ENCODE measurements around the gene GDF10. TPM values are rescaled to one million over a fixed set of nuclear protein-coding genes. Genes with fewer than 3 reads are reported as not detected.

The GDF10 gene
- total RNA-seq, 1 experiment from 2014 or later: not detected

DNA sequence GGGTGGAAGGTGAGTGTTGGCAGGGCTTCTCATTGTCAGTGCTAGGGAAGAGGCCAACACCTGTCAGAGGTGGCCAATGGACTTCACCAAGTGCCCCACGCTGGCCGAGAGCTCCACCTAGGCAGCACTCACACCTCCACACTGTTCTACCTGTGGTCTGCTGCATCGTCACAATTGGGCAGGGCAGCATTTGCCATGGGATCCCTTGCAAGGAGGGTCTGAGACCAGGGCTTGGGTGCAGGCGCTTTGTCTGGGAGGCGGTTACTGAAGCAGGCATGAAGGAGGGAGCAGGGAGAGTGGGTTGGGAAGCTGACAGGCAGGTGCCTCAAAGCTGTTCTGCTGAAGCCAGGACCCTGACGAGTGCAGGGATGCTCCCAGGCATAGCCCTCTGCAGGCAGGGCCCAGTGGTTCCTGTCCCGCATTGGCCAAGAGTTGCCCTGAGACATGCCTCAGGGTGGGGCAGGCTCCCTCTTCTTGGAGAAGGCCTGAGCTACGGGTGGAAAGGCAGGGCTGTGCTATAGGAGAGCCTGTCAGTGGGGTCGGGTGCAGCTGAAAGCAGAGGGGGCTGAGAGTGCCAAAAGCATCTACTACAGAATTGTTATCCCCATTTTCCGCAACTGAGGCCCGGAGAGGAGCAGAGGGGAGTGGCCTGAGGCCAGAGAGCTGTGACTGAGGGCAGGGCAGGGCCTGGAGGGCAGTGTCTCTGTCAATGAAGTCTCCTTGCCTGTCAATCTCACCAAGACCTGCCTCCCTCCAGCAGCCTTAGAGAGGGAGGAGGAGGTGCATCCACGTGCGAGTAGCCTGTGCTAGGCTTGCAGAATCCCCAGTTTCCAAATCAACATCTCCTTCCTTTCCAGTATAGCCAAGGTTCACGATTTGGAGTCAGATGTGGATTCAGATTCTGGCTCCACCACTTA, 52.2 kb downstream of the GDF10 start:
- Histone ChIP-seq H3K4me3 (ENCODE audit: insufficient read depth, low read depth, low read length) (no peak overlapping the region), H3K27me3 (ENCODE audit: control insufficient read depth, insufficient read depth, low read length) (no peaks in the 10 kb centered on the region), H3K36me3 (replicated peaks; ENCODE audit: control insufficient read depth, insufficient read depth, low read length) (no peaks in the 10 kb centered on the region)
- no peak for DNase-seq

DNA sequence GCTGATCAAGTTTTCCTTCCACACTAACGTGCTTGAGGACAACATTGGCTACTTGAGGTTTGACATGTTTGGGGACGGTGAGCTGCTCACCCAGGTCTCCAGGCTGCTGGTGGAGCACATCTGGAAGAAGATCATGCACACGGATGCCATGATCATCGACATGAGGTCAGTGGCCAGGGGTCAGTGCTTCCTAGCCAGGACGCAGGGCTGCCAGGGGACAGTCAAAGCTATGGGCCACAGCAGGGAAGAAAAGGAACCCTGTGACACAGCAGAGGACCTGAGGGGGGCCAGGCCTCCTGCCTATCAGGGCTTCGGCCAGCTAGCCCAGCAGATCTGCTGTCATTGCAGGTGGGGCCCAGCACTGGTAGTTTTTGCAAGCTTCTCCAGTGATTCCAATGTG, 53.4 kb downstream of the GDF10 start:
- no peaks in the 10 kb centered on the region for H3K36me3 ChIP-seq (replicated peaks; ENCODE audit: control insufficient read depth, insufficient read depth, low read length)
- no peak overlapping the region for H3K4me3 ChIP-seq (ENCODE audit: insufficient read depth, low read depth, low read length)
- no peak for DNase-seq
- H3K27me3 ChIP-seq (ENCODE audit: control insufficient read depth, insufficient read depth, low read length): no peaks in the 10 kb centered on the region

DNA sequence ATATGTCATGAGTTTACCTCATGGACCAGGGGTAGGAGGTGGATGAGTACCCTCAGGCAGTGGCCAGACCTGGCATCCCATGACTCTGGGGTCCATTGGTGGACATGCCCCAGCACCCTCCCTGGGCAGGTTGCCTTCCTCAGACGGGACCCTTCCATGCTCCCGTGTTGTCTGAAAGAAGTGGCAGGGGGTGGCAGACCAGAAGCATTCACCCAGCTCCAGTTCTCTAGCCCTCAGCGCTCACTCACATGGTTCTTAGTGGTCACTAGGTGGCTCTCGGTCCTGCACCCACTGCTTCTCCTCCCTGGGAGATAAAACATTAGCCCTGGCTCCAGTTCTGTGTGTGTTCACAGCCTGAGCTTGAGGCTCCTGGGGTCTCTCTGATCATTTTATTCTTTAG, 54.2 kb downstream of the GDF10 start:
- H3K4me3 ChIP-seq (ENCODE audit: insufficient read depth, low read depth, low read length): no peak overlapping the region
- DNase-seq: no peak
- no peaks in the 10 kb centered on the region for H3K27me3 ChIP-seq (ENCODE audit: control insufficient read depth, insufficient read depth, low read length)
- H3K36me3 ChIP-seq (replicated peaks; ENCODE audit: control insufficient read depth, insufficient read depth, low read length): no peaks in the 10 kb centered on the region

DNA sequence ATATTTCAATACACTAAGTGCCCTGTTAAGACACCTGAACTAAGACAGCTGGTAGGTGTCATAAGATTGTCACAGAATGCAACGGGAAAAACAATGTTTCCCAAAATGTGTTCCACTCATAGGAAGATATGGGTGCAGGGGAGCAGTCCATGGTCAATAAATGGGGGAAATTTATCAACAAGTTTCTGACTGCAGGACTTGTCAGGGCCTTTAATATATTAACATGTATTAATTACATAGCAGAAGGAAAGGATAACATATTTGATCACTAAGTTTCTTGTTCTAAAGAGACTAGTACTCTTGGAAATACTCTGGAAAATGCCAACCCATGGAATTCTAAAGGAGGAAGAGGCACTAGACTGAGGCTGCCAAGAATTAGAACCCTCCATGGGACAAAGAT, 54.9 kb downstream of the GDF10 start:
- Histone ChIP-seq H3K4me3 (ENCODE audit: insufficient read depth, low read depth, low read length) (no peak overlapping the region), H3K27me3 (ENCODE audit: control insufficient read depth, insufficient read depth, low read length) (no peaks in the 10 kb centered on the region), H3K36me3 (replicated peaks; ENCODE audit: control insufficient read depth, insufficient read depth, low read length) (no peaks in the 10 kb centered on the region)
- DNase-seq: no peak

DNA sequence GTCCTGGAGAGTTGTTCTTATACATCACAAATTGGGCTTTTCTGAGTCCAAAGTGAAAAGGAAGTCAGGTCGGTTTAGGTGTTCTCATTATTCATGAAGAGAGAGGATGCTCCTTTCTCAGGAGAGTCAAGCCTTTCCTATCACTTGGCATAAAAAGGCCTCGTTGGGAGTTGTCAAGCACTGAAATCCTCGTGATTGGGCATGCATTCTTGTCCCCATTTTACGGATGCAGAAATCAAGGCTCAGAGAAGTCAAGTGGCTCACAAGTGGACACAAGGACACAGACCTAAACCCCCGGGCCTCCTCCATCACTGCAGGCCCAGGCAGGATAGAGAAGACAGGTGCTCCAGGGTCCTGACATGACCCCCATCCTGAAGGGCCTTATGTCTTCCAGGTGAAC, 56.7 kb downstream of the GDF10 start:
- Histone ChIP-seq H3K4me3 (ENCODE audit: insufficient read depth, low read depth, low read length) (no peak overlapping the region), H3K36me3 (replicated peaks; ENCODE audit: control insufficient read depth, insufficient read depth, low read length) (no peaks in the 10 kb centered on the region), H3K27me3 (ENCODE audit: control insufficient read depth, insufficient read depth, low read length) (no peaks in the 10 kb centered on the region)
- DNase-seq: no peak

DNA sequence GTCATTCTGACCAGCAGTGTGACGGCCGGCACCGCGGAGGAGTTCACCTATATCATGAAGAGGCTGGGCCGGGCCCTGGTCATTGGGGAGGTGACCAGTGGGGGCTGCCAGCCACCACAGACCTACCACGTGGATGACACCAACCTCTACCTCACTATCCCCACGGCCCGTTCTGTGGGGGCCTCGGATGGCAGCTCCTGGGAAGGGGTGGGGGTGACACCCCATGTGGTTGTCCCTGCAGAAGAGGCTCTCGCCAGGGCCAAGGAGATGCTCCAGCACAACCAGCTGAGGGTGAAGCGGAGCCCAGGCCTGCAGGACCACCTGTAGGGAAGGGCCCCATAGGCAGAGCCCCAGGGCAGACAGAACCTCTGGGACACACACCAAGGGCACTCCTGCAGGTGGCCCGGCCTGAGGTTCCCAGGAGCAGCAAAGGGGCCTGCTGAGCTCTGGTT, 57.2 kb downstream of the GDF10 start:
- no peak for DNase-seq
- Histone ChIP-seq H3K4me3 (ENCODE audit: insufficient read depth, low read depth, low read length) (no peak overlapping the region), H3K36me3 (replicated peaks; ENCODE audit: control insufficient read depth, insufficient read depth, low read length) (no peaks in the 10 kb centered on the region), H3K27me3 (ENCODE audit: control insufficient read depth, insufficient read depth, low read length) (no peaks in the 10 kb centered on the region)

DNA sequence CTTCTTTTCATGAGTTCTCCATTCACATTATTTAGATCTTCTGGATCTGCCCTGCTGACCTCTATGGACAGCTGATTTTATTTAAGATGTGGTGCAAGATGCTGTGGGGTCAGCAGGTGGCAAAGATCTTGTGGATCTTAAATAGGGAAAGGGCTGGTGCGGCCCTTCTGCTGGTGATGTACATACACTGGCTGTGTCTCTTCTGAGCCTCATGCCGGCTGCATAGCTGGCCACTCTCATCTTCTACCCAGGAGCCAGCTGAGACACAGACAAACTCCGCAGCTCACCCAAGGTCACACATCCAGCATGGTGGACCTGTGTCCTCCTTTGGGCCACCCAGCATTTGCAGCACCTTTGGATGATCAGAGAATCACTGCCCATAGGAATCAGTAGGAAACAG, 57.9 kb downstream of the GDF10 start:
- Histone ChIP-seq H3K27me3 (ENCODE audit: control insufficient read depth, insufficient read depth, low read length) (no peaks in the 10 kb centered on the region), H3K36me3 (replicated peaks; ENCODE audit: control insufficient read depth, insufficient read depth, low read length) (no peaks in the 10 kb centered on the region), H3K4me3 (ENCODE audit: insufficient read depth, low read depth, low read length) (no peak overlapping the region)
- DNase-seq: no peak

DNA sequence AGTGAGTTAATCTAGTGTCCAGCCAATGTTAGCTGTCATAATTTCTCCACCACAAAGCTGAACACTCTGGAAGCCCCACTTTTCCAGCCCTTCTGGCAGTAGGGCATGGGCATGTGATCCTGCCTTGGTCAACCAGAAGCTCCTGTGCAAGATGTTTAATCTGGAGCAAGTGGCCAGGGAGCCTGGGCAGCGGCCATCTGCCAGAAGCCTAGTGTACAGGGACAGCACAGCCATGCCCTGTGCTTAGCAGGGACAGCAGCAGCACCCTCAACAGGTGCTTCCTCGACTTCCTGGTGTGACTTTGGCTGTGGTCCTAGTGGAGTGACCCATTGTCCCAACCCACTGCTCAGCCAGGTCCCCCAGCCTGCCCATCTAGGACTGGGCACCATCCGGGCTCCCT, 58.5 kb downstream of the GDF10 start:
- no peak overlapping the region for H3K4me3 ChIP-seq (ENCODE audit: insufficient read depth, low read depth, low read length)
- H3K36me3 ChIP-seq (replicated peaks; ENCODE audit: control insufficient read depth, insufficient read depth, low read length): no peaks in the 10 kb centered on the region
- H3K27me3 ChIP-seq (ENCODE audit: control insufficient read depth, insufficient read depth, low read length): no peaks in the 10 kb centered on the region
- DNase-seq: no peak

DNA sequence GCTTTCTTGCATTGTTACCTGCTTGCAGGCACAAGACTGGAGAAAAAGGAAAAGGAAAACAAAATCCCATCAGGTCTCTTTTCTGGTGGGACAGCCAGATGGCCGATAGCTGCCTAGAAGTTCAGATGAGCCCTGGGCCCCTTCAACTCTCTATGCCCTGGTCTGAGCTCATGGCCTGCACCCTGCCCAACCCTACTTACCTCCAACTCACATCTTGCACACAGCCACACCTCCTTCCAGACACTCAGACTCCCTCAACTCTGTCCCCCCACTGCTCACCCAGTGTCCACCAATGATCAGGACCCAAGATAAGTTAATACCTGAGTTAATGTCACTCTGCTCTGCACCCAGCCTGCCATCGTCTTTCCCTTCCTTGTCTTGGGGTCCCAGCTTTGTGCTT, 59.1 kb downstream of the GDF10 start:
- no peak for DNase-seq
- H3K4me3 ChIP-seq (ENCODE audit: insufficient read depth, low read depth, low read length): no peak overlapping the region
- H3K27me3 ChIP-seq (ENCODE audit: control insufficient read depth, insufficient read depth, low read length): no peaks in the 10 kb centered on the region
- H3K36me3 ChIP-seq (replicated peaks; ENCODE audit: control insufficient read depth, insufficient read depth, low read length): no peaks in the 10 kb centered on the region

DNA sequence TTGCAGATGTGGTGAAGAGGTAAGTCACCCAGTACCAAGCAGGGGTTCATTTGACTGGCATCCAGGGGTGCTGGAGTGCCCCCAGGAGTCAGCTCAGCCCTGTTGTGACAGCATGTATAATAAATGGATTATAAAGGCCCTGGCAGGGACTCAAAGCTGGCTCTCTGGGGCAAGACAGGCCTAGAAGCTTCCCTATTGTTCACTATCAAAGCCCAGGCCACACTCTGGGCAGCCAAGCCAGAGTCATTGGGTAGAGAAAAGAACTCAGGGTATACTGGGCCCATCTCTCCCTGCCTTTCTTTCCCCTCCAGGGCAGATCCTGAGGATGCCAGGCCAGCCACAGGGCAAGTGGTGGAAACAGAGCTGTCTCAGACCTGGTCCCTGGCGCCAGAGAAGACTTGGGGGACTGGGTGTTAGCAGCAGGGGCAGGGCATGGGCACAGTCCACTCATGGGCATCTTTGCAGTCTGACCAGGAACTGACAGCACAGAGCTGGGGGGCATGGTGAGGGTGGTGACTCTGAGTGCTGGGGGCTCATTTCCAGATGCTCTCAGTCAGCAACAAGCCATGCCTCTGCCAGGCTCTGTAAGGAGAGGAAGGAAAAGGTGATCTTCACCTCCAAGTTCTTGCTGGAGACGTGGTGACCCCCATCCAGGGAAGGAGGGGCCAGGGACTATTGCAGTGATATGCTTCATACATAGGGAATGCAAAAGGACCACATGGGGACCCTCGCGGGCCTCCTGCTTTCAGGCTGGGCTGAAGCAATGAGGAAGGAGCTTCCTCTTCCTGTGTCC, 59.8 kb downstream of the GDF10 start:
- no peaks in the 10 kb centered on the region for H3K36me3 ChIP-seq (replicated peaks; ENCODE audit: control insufficient read depth, insufficient read depth, low read length)
- H3K4me3 ChIP-seq (ENCODE audit: insufficient read depth, low read depth, low read length): no peak overlapping the region
- no peak for DNase-seq
- H3K27me3 ChIP-seq (ENCODE audit: control insufficient read depth, insufficient read depth, low read length): no peaks in the 10 kb centered on the region

DNA sequence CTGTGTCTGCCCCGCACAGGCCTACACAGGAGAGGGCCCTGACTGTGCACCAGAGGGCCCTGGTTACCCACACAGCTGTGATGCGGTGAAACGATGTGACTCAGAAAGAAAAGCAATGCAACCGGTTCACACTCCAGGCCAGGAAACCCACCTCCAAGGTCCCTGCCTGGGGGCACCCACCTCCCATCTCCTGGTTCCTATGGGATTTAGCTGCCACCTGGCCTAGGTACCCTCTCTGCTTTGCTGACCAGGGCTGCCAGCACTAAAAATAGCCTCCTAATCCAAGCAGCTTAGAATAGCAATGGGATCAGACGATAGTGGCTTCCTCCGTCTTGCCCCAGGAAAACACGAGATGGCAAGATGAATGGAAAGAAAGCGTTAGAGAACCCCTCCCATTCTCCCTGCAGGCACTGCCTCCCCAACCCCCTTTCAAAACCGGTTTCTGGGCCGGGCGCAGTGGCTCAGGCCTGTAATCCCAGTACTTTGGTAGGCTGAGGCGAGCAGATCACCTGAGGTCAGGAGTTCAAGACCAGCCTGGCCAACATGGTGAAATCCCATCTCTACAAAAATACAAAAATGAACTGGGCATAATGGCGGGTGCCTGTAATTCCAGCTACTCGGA, 60.5 kb downstream of the GDF10 start:
- H3K27me3 ChIP-seq (ENCODE audit: control insufficient read depth, insufficient read depth, low read length): no peaks in the 10 kb centered on the region
- no peak for DNase-seq
- no peak overlapping the region for H3K4me3 ChIP-seq (ENCODE audit: insufficient read depth, low read depth, low read length)
- no peaks in the 10 kb centered on the region for H3K36me3 ChIP-seq (replicated peaks; ENCODE audit: control insufficient read depth, insufficient read depth, low read length)

DNA sequence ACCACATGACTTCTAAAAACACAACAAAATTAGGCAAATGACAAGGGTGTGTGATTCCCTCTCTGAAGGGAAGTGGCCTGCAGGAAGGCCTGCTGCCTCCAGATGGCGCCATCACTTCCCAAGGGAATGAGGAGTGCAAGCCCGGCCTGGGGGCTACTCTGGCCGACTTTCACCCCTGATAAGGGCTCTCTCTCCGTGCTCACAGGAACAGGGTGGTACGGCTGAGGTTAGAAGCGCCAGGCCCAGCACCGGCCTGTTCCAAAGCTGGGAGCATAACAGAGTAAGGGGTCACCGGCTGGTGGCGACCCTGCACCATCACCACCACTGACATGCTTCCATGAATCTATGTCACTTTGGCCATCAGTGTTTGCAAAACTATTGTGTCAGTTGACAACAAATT, 61.3 kb downstream of the GDF10 start:
- H3K36me3 ChIP-seq (replicated peaks; ENCODE audit: control insufficient read depth, insufficient read depth, low read length): no peaks in the 10 kb centered on the region
- DNase-seq: peak; percentile 91
- H3K4me3 ChIP-seq (ENCODE audit: insufficient read depth, low read depth, low read length): no peak overlapping the region
- H3K27me3 ChIP-seq (ENCODE audit: control insufficient read depth, insufficient read depth, low read length): no peaks in the 10 kb centered on the region

DNA sequence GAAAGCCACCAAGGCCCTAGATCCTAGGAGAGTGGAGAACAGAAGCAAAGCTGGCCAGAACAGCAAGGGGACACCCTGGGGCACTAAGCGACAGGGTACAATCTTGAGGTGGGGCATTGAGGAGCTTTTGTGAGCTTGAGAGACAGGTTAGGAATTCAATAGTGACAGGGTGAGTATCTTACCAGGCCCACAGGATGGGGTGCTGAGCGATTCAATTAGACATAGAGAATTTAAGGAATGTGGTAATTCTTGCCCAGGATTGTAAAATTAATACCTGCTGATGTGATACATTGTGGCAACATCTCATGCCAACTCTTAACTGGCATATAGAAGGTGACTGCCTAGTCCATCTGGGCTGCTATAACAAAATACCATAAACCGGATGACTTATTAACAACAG, 62.2 kb downstream of the GDF10 start:
- H3K4me3 ChIP-seq (ENCODE audit: insufficient read depth, low read depth, low read length): no peak overlapping the region
- no peaks in the 10 kb centered on the region for H3K27me3 ChIP-seq (ENCODE audit: control insufficient read depth, insufficient read depth, low read length)
- DNase-seq: no peak
- H3K36me3 ChIP-seq (replicated peaks; ENCODE audit: control insufficient read depth, insufficient read depth, low read length): no peaks in the 10 kb centered on the region; the same call in 1 of the 2 replicates

All from H7 (cell line).